ENCODE results near the gene HOXD10. TPM values are rescaled to one million over a fixed set of nuclear protein-coding genes. Genes with fewer than 3 reads are reported as not detected.

Gene HOXD10
- total and polyA plus RNA-seq, 4 donors = not detected

DNA sequence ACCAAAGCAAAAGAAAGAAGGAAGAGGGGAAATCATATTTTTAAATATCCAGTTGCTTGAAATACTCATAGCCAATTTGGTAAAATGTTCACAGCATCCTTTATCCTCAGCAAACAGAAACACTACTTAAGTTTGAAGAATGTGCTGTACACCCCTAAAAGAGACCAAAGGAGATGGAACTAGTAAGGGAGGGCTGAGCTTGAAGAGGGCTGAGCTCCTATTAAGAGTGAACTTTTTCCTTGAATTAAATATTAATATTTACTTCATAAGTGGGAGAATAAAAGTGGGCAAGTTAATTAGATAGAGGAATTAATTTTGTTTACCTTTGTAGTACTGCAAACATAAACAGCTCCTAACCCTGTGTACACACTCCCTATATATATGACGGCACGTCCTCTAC, 39.8 kb upstream of the HOXD10 start:
- no peak overlapping the region for H3K27ac ChIP-seq (ENCODE audit: low read depth in 1 of 2, low read length in 2 of 2)
- H3K27me3 ChIP-seq (ENCODE audit: control insufficient read depth in 4 of 4, insufficient read depth in 4 of 4, low read length in 3 of 4) = peaks cover 2 to 61% (median 34%) of the 10 kb centered on the region in 4 donors
- DNase-seq (ENCODE audit: low spot score) = no peak
- no peak overlapping the region for H3K4me3 ChIP-seq (ENCODE audit: low read depth in 1 of 3, low read length in 3 of 3)
- 14% methylated on average over 2 of the region's 2 CpGs for WGBS
- H3K9ac ChIP-seq (ENCODE audit: low read depth in 1 of 2, low read length in 2 of 2) = no peak overlapping the region
- H3K4me1 ChIP-seq (ENCODE audit: control insufficient read depth in 4 of 4, insufficient read depth in 4 of 4, low read length in 3 of 4) = peaks cover 0 to 16% (median 4%) of the 10 kb centered on the region in 4 donors
- TF ChIP-seq CTCF (IDR thresholded peaks at IDR 0.05; ENCODE audit: low read depth, low read length, missing input control) = no peak
- TF ChIP-seq HNF4G (IDR thresholded peaks at IDR 0.05) = no peak
- no peak for TF ChIP-seq FOXA2 (IDR thresholded peaks at IDR 0.05)
- TF ChIP-seq RAD21 (IDR thresholded peaks at IDR 0.05) = no peak
- TF ChIP-seq FOXA1 (IDR thresholded peaks at IDR 0.05) = no peak
- TF ChIP-seq TAF1 (conservative IDR thresholded peaks at IDR 0.05) = no peak
- no peak for TF ChIP-seq RXRA (IDR thresholded peaks at IDR 0.05)
- no peak for TF ChIP-seq JUND (IDR thresholded peaks at IDR 0.05)
- no peak for TF ChIP-seq NR2F2 (IDR thresholded peaks at IDR 0.05)
- TF ChIP-seq EGR1 (IDR thresholded peaks at IDR 0.05; ENCODE audit: low read depth in 2 of 2) = no peak
- TF ChIP-seq, protein P1, sequence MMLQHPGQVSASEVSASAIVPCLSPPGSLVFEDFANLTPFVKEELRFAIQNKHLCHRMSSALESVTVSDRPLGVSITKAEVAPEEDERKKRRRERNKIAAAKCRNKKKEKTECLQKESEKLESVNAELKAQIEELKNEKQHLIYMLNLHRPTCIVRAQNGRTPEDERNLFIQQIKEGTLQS (IDR thresholded peaks at IDR 0.05) = no peak
- no peak for TF ChIP-seq SP1 (IDR thresholded peaks at IDR 0.05)
- no peaks in the 10 kb centered on the region for H3K36me3 ChIP-seq (ENCODE audit: control insufficient read depth in 4 of 4, insufficient read depth in 3 of 4, low read depth in 1 of 4, low read length in 3 of 4)
- peaks cover 0 to 14% (median 3%) of the 10 kb centered on the region in 4 donors for H3K9me3 ChIP-seq (ENCODE audit: control insufficient read depth in 4 of 4, low read length in 3 of 4)

DNA sequence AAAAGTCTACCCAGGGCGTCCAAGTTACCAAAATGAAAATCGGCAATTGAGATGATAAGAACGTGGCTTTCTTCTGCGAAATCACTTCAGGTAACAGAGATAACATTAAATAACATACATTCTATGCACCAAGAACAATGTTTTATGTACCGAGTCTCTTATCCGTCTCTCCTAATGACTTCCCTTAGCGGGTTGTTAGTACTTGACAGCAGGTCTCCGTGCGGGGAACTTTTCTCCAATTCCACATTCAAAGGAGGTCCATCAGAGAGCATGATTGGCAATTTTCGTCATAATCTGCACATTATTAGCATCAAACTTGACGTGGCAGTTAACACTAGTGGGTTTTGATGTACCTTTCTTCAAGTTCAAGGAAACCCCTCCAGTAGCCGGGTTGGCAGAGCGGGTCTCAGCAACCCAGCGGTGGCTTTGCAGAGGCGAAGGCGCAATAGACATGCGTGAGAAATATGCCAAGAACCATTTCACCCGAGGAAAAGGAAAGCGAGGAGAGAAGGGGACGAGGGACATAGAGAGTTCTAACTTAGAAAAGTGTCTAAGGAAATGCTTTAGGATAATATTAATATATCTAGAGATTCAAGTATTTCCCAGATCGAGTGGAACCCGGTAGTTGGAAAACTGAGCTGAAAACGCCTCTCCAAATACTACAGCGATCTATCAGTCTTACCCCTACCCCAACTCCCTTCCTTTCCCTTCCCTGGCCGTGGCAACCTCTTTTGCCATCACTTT, 37.9 kb upstream of the HOXD10 start:
- Histone ChIP-seq H3K9ac (ENCODE audit: low read depth in 1 of 2, low read length in 2 of 2) (no peak overlapping the region), H3K27ac (ENCODE audit: low read depth in 1 of 2, low read length in 2 of 2) (no peak overlapping the region), H3K4me3 (ENCODE audit: low read depth in 1 of 3, low read length in 3 of 3) (no peak overlapping the region), H3K4me1 (ENCODE audit: control insufficient read depth in 4 of 4, insufficient read depth in 4 of 4, low read length in 3 of 4) (peaks cover 0 to 16% (median 5%) of the 10 kb centered on the region in 4 donors), H3K27me3 (ENCODE audit: control insufficient read depth in 4 of 4, insufficient read depth in 4 of 4, low read length in 3 of 4) (peaks cover 5 to 64% (median 39%) of the 10 kb centered on the region in 4 donors), H3K9me3 (ENCODE audit: control insufficient read depth in 4 of 4, low read length in 3 of 4) (peaks cover 0 to 25% (median 5%) of the 10 kb centered on the region in 4 donors), H3K36me3 (ENCODE audit: control insufficient read depth in 4 of 4, insufficient read depth in 3 of 4, low read depth in 1 of 4, low read length in 3 of 4) (no peaks in the 10 kb centered on the region)
- WGBS = 7% methylated on average over 25 of the region's 25 CpGs
- DNase-seq (ENCODE audit: low spot score) = no peak
- TF ChIP-seq, protein P1 (IDR thresholded peaks at IDR 0.05) = no peak
- TF ChIP-seq, protein P2, sequence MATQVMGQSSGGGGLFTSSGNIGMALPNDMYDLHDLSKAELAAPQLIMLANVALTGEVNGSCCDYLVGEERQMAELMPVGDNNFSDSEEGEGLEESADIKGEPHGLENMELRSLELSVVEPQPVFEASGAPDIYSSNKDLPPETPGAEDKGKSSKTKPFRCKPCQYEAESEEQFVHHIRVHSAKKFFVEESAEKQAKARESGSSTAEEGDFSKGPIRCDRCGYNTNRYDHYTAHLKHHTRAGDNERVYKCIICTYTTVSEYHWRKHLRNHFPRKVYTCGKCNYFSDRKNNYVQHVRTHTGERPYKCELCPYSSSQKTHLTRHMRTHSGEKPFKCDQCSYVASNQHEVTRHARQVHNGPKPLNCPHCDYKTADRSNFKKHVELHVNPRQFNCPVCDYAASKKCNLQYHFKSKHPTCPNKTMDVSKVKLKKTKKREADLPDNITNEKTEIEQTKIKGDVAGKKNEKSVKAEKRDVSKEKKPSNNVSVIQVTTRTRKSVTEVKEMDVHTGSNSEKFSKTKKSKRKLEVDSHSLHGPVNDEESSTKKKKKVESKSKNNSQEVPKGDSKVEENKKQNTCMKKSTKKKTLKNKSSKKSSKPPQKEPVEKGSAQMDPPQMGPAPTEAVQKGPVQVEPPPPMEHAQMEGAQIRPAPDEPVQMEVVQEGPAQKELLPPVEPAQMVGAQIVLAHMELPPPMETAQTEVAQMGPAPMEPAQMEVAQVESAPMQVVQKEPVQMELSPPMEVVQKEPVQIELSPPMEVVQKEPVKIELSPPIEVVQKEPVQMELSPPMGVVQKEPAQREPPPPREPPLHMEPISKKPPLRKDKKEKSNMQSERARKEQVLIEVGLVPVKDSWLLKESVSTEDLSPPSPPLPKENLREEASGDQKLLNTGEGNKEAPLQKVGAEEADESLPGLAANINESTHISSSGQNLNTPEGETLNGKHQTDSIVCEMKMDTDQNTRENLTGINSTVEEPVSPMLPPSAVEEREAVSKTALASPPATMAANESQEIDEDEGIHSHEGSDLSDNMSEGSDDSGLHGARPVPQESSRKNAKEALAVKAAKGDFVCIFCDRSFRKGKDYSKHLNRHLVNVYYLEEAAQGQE (IDR thresholded peaks at IDR 0.05) = no peak
- TF ChIP-seq HNF4A (conservative IDR thresholded peaks at IDR 0.05) (no peak), SP1 (IDR thresholded peaks at IDR 0.05) (no peak), JUND (IDR thresholded peaks at IDR 0.05) (no peak), TAF1 (conservative IDR thresholded peaks at IDR 0.05) (no peak), RXRA (IDR thresholded peaks at IDR 0.05) (no peak), YY1 (IDR thresholded peaks at IDR 0.05) (no peak), FOXA1 (IDR thresholded peaks at IDR 0.05) (no peak), FOXA2 (IDR thresholded peaks at IDR 0.05) (no peak), HNF4G (IDR thresholded peaks at IDR 0.05) (no peak), NR2F2 (IDR thresholded peaks at IDR 0.05) (no peak), CTCF (IDR thresholded peaks at IDR 0.05; ENCODE audit: low read depth, low read length, missing input control) (no peak), EGR1 (IDR thresholded peaks at IDR 0.05; ENCODE audit: low read depth in 2 of 2) (no peak), GABPA (IDR thresholded peaks at IDR 0.05 in 1 of 2, conservative IDR thresholded peaks at IDR 0.05 in 1 of 2) (no peak), RAD21 (IDR thresholded peaks at IDR 0.05) (no peak)
- TF ChIP-seq, protein P3, sequence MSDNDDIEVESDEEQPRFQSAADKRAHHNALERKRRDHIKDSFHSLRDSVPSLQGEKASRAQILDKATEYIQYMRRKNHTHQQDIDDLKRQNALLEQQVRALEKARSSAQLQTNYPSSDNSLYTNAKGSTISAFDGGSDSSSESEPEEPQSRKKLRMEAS (IDR thresholded peaks at IDR 0.05) = no peak
- TF ChIP-seq, protein P4, sequence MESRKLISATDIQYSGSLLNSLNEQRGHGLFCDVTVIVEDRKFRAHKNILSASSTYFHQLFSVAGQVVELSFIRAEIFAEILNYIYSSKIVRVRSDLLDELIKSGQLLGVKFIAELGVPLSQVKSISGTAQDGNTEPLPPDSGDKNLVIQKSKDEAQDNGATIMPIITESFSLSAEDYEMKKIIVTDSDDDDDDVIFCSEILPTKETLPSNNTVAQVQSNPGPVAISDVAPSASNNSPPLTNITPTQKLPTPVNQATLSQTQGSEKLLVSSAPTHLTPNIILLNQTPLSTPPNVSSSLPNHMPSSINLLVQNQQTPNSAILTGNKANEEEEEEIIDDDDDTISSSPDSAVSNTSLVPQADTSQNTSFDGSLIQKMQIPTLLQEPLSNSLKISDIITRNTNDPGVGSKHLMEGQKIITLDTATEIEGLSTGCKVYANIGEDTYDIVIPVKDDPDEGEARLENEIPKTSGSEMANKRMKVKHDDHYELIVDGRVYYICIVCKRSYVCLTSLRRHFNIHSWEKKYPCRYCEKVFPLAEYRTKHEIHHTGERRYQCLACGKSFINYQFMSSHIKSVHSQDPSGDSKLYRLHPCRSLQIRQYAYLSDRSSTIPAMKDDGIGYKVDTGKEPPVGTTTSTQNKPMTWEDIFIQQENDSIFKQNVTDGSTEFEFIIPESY (IDR thresholded peaks at IDR 0.05) = no peak
